Femur (tissue), 1 donor: ENCODE results near the gene TUBG2.
A peak's percentile ranks its signal among the peaks of the same experiment; 100 is the strongest.
"Not testable (repeated sequence)": the region's sequence is repeated elsewhere in the genome, so short reads cannot be mapped to it uniquely, and the experiment has no call there.

Experiments used
- DNase-seq: peaks from one replicate; pipeline ENCODE4 v3.0.0-alpha.2; 2017

The TUBG2 gene

GRCh38 chr17:42655528-42655927, 3.6 kb upstream of the TUBG2 start:
- no peak for DNase-seq

GRCh38 chr17:42657824-42658588, 1.1 kb upstream of the TUBG2 start:
- DNase-seq = no peak

- not testable (repeated sequence) for DNase-seq
Measured at GRCh38 chr17:42659932-42660274, 819 bp downstream of the TUBG2 start.

- no peak for DNase-seq
Measured at GRCh38 chr17:42660692-42661345, 1.7 kb downstream of the TUBG2 start.

- DNase-seq = no peak
Measured at GRCh38 chr17:42665581-42666001, 6.5 kb downstream of the TUBG2 start.

GRCh38 chr17:42666126-42666525, 7.0 kb downstream of the TUBG2 start:
- DNase-seq = not testable (repeated sequence)

- no peak for DNase-seq
Measured at GRCh38 chr17:42667088-42667951, 8.2 kb downstream of the TUBG2 start.

GRCh38 chr17:42669705-42669976, 10.6 kb downstream of the TUBG2 start:
- DNase-seq = no peak

GRCh38 chr17:42669977-42670788, 11.1 kb downstream of the TUBG2 start:
- DNase-seq = peak; percentile 44

GRCh38 chr17:42670789-42671657, 11.9 kb downstream of the TUBG2 start:
- no peak for DNase-seq

GRCh38 chr17:42672038-42672437, 13.0 kb downstream of the TUBG2 start:
- no peak for DNase-seq

- no peak for DNase-seq
Measured at GRCh38 chr17:42673266-42673884, 14.3 kb downstream of the TUBG2 start.

- DNase-seq = peak; percentile 81
Measured at GRCh38 chr17:42673885-42674754, 15.0 kb downstream of the TUBG2 start.

- DNase-seq = peak; percentile 65
Measured at GRCh38 chr17:42674755-42675347, 15.8 kb downstream of the TUBG2 start.

- peak; percentile 67 for DNase-seq
Measured at GRCh38 chr17:42675348-42675964, 16.4 kb downstream of the TUBG2 start.

GRCh38 chr17:42675965-42676423, 16.9 kb downstream of the TUBG2 start:
- DNase-seq = peak; percentile 66

- DNase-seq = no peak
Measured at GRCh38 chr17:42676424-42677011, 17.4 kb downstream of the TUBG2 start, which contains the start of gene PLEKHH3. Gene PLEKHH3, minus strand, starts transcription at chr17:42676994. Its CDS starts 431 bp downstream, at chr17:42676563.

GRCh38 chr17:42677012-42677857, 18.2 kb downstream of the TUBG2 start:
- peak; percentile 100 for DNase-seq
